ENCODE results near the gene FAM216A.
"Not testable (repeated sequence)": the region's sequence is repeated elsewhere in the genome, so short reads cannot be mapped to it uniquely, and the experiment has no call there.

Gene FAM216A, protein sequence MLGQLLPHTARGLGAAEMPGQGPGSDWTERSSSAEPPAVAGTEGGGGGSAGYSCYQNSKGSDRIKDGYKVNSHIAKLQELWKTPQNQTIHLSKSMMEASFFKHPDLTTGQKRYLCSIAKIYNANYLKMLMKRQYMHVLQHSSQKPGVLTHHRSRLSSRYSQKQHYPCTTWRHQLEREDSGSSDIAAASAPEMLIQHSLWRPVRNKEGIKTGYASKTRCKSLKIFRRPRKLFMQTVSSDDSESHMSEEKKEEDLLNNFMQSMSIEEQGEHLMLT

DNA sequence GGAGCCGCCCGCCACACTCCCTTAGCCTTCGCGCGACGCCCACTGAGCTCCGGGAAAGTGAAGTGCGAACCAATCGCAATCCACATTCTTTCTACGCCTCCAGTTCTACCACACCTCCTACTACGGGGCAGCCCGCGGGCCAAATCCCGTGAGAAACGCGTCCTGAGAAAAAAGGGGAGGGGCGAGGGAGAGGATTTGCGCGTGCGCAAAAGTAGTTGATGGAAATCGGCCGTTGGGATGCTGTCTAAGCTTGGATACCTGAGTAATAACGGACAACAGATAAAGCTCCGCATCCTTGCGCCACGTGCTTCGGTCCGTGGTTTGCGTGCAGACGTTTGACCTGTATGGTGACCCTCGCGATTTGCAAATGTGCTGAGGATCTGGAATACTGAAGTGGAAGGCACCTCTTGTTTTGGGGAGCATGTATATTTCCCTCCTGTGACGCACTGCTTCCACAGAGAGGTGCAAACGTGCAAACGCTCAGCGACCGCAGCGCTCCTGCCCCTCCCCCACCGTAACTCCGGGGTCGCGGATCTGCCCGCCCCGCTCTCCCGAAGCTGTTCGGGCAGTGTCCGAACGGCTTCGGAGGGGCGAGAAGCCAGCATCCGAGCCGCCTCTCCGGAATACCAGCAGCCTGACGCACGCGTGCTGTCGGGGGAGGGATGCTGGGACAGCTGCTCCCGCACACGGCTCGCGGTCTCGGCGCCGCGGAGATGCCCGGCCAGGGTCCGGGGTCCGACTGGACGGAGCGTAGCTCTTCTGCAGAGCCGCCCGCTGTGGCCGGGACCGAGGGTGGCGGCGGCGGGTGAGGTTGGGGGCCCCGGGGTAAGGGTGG lies at the start of gene FAM216A, which contains the start of gene GPN3:
TSS of gene FAM216A (plus strand) at position 632 of the 835 bp plus-strand sequence. CDS start at position 663, 31 bp downstream.
TSS of gene GPN3 (minus strand) at position 44 of the 835 bp plus-strand sequence. CDS start 54 bp downstream, outside the sequence.
- Histone ChIP-seq H3K27me3 (ENCODE audit: control insufficient read depth, insufficient read depth, low read length) (no peaks in the 10 kb centered on the region), H2AFZ (peak within 1 kb of the TSS; percentile 98), H3K79me2 (peaks cover 7% of the 10 kb centered on the region), H3K4me3 (ENCODE audit: low read depth, low read length) (peak within 1 kb of the TSS; percentile 76), H3K9me3 (ENCODE audit: control insufficient read depth, low read length) (no peaks in the 10 kb centered on the region), H3K4me2 (ENCODE audit: low read length) (peak within 1 kb of the TSS; percentile 80), H3K4me1 (no peaks in the 10 kb centered on the region), H3K27ac (peak within 1 kb of the TSS; percentile 77), H3K9ac (peak within 1 kb of the TSS; percentile 42), H3K36me3 (ENCODE audit: control insufficient read depth, insufficient read depth, low read length) (no peaks in the 10 kb centered on the region)
- TF ChIP-seq, protein P1, sequence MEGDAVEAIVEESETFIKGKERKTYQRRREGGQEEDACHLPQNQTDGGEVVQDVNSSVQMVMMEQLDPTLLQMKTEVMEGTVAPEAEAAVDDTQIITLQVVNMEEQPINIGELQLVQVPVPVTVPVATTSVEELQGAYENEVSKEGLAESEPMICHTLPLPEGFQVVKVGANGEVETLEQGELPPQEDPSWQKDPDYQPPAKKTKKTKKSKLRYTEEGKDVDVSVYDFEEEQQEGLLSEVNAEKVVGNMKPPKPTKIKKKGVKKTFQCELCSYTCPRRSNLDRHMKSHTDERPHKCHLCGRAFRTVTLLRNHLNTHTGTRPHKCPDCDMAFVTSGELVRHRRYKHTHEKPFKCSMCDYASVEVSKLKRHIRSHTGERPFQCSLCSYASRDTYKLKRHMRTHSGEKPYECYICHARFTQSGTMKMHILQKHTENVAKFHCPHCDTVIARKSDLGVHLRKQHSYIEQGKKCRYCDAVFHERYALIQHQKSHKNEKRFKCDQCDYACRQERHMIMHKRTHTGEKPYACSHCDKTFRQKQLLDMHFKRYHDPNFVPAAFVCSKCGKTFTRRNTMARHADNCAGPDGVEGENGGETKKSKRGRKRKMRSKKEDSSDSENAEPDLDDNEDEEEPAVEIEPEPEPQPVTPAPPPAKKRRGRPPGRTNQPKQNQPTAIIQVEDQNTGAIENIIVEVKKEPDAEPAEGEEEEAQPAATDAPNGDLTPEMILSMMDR (IDR thresholded peaks at IDR 0.05): no peak

DNA sequence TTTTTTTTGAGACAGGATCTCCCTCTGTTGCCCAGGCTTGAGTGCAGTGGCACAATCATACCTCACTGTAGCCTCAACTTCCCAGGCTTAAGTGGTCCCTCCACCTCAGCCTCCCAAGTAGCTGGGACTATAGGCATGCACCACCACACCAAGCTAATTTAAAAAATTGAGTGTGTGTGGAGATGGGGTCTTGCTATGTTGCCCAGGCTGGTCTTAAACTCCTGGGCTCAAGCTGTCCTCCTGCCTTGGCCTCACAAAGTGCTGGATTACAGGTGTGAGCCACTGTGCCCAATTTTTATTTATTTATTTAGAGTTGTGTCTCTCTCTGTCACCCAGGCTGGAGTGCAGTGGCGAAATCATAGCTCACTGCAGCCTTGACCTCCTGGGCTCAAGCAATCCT lies 48.0 kb upstream of the FAM216A start:
- H3K9ac ChIP-seq: not testable (repeated sequence)

DNA sequence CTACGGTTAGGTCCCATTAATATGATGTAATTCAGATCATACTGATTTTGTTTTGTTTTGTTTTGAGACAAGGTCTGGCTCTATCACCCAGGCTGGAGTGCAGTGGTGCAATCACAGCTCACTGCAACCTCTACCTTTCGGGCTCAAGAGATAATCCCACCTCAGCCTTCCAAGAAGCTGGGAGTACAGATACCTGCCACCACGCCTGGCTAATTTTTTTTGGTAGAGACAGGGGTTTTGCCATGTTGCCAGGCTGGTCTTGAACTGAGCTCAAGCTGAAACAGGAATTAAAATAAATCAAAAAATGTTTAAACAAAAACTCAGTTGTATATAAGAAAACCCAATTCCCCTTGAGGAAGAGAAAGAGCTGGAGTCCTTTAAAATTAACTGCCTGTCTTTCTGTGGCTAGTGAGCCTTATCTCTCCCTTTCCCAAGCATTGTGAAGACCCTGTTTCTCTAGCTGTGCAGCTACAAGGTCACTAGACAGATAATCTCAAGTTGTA lies 47.4 kb upstream of the FAM216A start:
- Histone ChIP-seq H3K27me3 (ENCODE audit: control insufficient read depth, insufficient read depth, low read length) (no peaks in the 10 kb centered on the region), H3K4me2 (ENCODE audit: low read length) (no peak overlapping the region), H3K79me2 (no peaks in the 10 kb centered on the region), H3K4me3 (ENCODE audit: low read depth, low read length) (no peak overlapping the region), H2AFZ (no peak overlapping the region), H3K36me3 (ENCODE audit: control insufficient read depth, insufficient read depth, low read length) (no peaks in the 10 kb centered on the region), H3K4me1 (no peaks in the 10 kb centered on the region), H3K27ac (no peak overlapping the region), H3K9ac (no peak overlapping the region), H3K9me3 (ENCODE audit: control insufficient read depth, low read length) (no peaks in the 10 kb centered on the region)
- TF ChIP-seq, protein P1 (IDR thresholded peaks at IDR 0.05): no peak

More for the DNA sequence above, 48.0 kb upstream of the FAM216A start:
- H3K27ac ChIP-seq; H3K36me3 ChIP-seq (ENCODE audit: control insufficient read depth, insufficient read depth, low read length); H3K4me1 ChIP-seq; H3K27me3 ChIP-seq (ENCODE audit: control insufficient read depth, insufficient read depth, low read length); H3K4me3 ChIP-seq (ENCODE audit: low read depth, low read length); H3K4me2 ChIP-seq (ENCODE audit: low read length); H2AFZ ChIP-seq; H3K9me3 ChIP-seq (ENCODE audit: control insufficient read depth, low read length); H3K79me2 ChIP-seq: not testable (repeated sequence)

DNA sequence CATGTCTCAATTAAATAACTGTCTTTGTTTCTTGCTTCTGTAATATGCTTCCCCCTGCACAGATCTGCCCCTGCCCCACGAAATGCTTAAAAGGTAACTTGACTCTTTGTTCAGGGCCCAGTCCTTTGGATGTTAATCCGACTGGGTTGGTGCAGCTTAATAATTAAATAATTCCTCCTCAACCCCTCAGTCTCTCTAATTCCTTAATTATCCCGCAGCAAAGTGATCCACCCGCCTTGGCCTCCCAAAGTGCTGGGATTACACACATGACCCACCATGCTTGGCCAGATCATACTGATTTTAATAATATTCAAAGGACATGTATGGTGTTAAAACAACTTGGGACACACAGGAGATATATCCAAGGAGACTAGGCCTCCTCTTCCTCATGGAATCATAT lies 46.9 kb upstream of the FAM216A start:
- no peaks in the 10 kb centered on the region for H3K79me2 ChIP-seq
- no peaks in the 10 kb centered on the region for H3K36me3 ChIP-seq (ENCODE audit: control insufficient read depth, insufficient read depth, low read length)
- no peaks in the 10 kb centered on the region for H3K9me3 ChIP-seq (ENCODE audit: control insufficient read depth, low read length)
- no peak overlapping the region for H3K9ac ChIP-seq
- H3K4me3 ChIP-seq (ENCODE audit: low read depth, low read length): no peak overlapping the region
- H3K4me2 ChIP-seq (ENCODE audit: low read length): no peak overlapping the region
- H3K4me1 ChIP-seq: no peaks in the 10 kb centered on the region
- no peak overlapping the region for H2AFZ ChIP-seq
- H3K27ac ChIP-seq: no peak overlapping the region
- H3K27me3 ChIP-seq (ENCODE audit: control insufficient read depth, insufficient read depth, low read length): no peaks in the 10 kb centered on the region
- TF ChIP-seq, protein P1 (IDR thresholded peaks at IDR 0.05): no peak

DNA sequence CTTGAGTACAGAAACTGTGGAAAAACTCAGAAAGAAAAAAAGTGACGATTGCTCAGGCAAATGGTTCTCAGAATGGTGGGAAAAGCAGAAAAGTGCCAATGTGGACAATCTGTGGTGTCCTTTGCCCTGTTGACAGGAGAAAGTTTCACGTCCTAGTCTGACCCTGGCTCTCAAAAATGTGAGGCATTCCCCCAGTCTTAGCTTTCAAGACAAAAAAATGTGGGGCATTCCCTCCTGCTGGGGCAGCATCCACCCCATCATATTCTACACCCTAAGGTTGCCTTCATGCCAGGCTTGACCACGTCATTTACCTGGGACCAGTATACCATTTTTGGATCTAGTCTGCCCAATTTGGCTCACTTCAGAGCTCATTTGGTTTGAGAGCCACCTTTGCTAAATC lies 44.4 kb upstream of the FAM216A start:
- Histone ChIP-seq H3K4me1 (no peaks in the 10 kb centered on the region), H3K79me2 (no peaks in the 10 kb centered on the region), H3K9me3 (ENCODE audit: control insufficient read depth, low read length) (no peaks in the 10 kb centered on the region)

More for the DNA sequence above, 44.4 kb upstream of the FAM216A start:
- Histone ChIP-seq H3K9ac (no peak overlapping the region), H3K4me2 (ENCODE audit: low read length) (no peak overlapping the region), H3K4me3 (ENCODE audit: low read depth, low read length) (no peak overlapping the region), H2AFZ (no peak overlapping the region), H3K27me3 (ENCODE audit: control insufficient read depth, insufficient read depth, low read length) (no peaks in the 10 kb centered on the region), H3K27ac (no peak overlapping the region), H3K36me3 (ENCODE audit: control insufficient read depth, insufficient read depth, low read length) (no peaks in the 10 kb centered on the region)
- TF ChIP-seq, protein P1 (IDR thresholded peaks at IDR 0.05): no peak
